Measurements from ENCODE around the gene PM20D2.

PM20D2 gene

DNA sequence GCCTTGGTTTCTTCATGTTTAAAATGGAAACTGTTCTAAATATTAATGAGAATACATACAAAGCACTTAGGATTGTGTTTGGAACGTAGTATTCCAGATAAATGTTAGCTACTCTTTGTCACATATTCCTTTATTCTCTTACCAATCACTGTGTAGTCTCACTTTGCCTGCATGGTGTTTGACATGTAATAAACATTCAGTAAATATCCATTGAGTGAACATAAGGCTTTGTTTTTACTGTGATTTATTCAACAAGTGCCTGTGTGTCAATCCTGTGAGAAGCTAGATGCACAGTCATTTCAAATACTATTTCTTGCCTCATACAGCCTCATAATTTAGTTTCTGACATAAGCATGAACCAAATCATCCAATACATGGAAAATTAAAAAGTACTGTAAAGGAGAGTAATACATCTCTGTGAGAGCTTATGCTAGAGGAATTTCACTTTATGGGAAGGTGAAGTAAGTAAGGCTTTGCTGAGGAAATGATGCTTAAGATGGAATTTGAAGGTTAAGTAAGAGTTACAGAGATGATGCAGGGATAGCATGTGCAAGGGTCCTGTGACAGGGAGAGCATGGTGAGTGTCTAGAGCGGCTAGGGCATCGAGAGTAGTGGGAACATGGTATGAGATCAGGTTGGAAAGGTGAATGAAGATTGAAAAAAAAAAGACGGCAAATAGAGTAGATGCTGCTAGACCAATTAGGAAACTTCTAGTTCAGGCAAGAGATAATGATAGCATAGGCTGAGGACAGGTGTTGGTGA, 14.7 kb downstream of the PM20D2 start:
- no peak for TF ChIP-seq GLI4 (tag by site-specific recombination; IDR thresholded peaks at IDR 0.05)
- peak; percentile 16; the same call in 1 of the 2 replicates for TF ChIP-seq PRDM1 (tag by site-specific recombination; IDR thresholded peaks at IDR 0.05)
- no peak for TF ChIP-seq ZNF174 (tag by site-specific recombination; IDR thresholded peaks at IDR 0.05)
- TF ChIP-seq GFI1B (tag by site-specific recombination; IDR thresholded peaks at IDR 0.05) = no peak
- TF ChIP-seq SCRT2 (tag by site-specific recombination; IDR thresholded peaks at IDR 0.05) = peak; percentile 45; the same call in 1 of the 2 replicates
- TF ChIP-seq, protein P1, sequence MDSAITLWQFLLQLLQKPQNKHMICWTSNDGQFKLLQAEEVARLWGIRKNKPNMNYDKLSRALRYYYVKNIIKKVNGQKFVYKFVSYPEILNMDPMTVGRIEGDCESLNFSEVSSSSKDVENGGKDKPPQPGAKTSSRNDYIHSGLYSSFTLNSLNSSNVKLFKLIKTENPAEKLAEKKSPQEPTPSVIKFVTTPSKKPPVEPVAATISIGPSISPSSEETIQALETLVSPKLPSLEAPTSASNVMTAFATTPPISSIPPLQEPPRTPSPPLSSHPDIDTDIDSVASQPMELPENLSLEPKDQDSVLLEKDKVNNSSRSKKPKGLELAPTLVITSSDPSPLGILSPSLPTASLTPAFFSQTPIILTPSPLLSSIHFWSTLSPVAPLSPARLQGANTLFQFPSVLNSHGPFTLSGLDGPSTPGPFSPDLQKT (IDR thresholded peaks at IDR 0.05; ENCODE audit: borderline replicate concordance, low read depth, low read length) = no peak
- TF ChIP-seq ZNF623 (tag by site-specific recombination; IDR thresholded peaks at IDR 0.05) = peak; percentile 98
- no peak for TF ChIP-seq SALL2 (tag by site-specific recombination; IDR thresholded peaks at IDR 0.05; ENCODE audit: borderline replicate concordance)
- no peak for TF ChIP-seq OVOL3 (tag by site-specific recombination; IDR thresholded peaks at IDR 0.05)
- no peak for TF ChIP-seq ZNF529 (tag by site-specific recombination; IDR thresholded peaks at IDR 0.05; ENCODE audit: insufficient replicate concordance)
- TF ChIP-seq ZNF10 (tag by site-specific recombination; IDR thresholded peaks at IDR 0.05) = no peak
- no peak for TF ChIP-seq ZNF335 (tag by site-specific recombination; conservative IDR thresholded peaks at IDR 0.05)
- TF ChIP-seq ZFHX2 (tag by site-specific recombination; conservative IDR thresholded peaks at IDR 0.05) = no peak
- Histone ChIP-seq H3K36me3 (ENCODE audit: control insufficient read depth in 2 of 2, insufficient read depth in 1 of 2, low read length in 2 of 2) (peaks cover 72 to 76% of the 10 kb centered on the region in 2 experiments), H3K9me3 (ENCODE audit: control insufficient read depth, insufficient read depth, low read depth, low read length) (no peaks in the 10 kb centered on the region), H3K27ac (ENCODE audit: extremely low read depth, low read depth, low read length) (no peak overlapping the region), H3K4me3 (ENCODE audit: low read depth, low read length) (no peak overlapping the region), H3K4me1 (ENCODE audit: control insufficient read depth, insufficient read depth, low read length) (no peaks in the 10 kb centered on the region)
- POLR2A ChIA-PET = interaction anchor here (1.9 kb wide), 1 partner anchor 80 kb away, joined by 4 read pairs; the partner anchor contains the start of gene PNRC1
- CTCF ChIA-PET = interaction anchor here (0.6 to 2.3 kb wide), 3 partner anchors 37 to 1135 kb away, joined by 3 to 10 read pairs (median 3); no protein-coding TSS in a partner anchor

DNA sequence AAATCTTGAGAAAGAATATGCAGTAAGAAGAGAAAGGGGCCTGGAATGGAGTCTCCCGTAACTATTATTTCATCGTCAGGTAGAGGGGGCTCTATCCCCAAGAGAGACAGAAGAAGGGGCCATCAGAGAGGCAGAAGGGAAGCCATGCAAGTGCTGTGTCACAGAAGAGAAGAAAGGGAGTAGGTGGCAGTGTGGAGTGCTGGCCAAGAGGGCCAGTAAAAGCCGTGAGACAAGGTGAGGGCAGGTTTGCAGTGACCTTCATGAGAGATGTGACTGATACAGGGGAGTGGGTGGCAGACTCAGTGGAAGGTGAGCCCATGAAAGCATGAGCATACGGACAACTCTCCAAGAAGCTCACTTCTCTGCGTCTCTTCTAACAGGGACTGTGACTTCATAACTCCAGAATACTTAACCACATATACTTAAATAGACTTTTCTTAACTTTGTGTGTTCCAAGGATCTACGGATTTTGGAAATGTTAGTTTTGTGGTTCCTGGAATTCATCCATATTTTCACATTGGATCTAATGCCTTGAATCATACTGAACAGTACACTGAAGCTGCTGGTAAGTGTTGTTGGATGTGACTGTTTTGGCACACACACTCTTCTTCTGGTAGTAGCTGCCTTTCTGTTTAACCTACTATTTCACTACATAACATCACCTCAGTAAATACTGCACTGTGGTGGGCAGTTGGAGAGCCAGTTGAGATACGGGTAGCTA, 15.6 kb downstream of the PM20D2 start:
- H3K36me3 ChIP-seq (ENCODE audit: control insufficient read depth in 2 of 2, insufficient read depth in 1 of 2, low read length in 2 of 2) = peaks cover 69 to 80% of the 10 kb centered on the region in 2 experiments

DNA sequence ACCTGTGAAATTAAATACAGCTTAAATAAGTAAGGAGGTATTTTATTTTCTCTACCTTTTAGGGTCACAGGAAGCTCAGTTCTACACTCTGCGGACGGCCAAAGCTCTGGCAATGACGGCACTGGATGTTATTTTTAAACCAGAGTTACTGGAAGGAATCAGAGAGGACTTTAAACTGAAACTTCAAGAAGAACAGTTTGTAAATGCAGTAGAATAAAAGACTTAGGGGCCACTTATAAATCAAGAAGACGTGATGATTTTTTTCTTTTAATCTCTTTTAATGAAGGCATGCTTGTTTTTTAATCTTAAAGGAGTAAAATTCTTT, 16.2 kb downstream of the PM20D2 start:
- Histone ChIP-seq H3K27ac (ENCODE audit: extremely low read depth, low read depth, low read length) (no peak overlapping the region), H3K4me3 (ENCODE audit: low read depth, low read length) (no peak overlapping the region), H3K36me3 (ENCODE audit: control insufficient read depth in 2 of 2, insufficient read depth in 1 of 2, low read length in 2 of 2) (peaks cover 67 to 78% of the 10 kb centered on the region in 2 experiments), H3K4me1 (ENCODE audit: control insufficient read depth, insufficient read depth, low read length) (no peaks in the 10 kb centered on the region), H3K9me3 (ENCODE audit: control insufficient read depth, insufficient read depth, low read depth, low read length) (no peaks in the 10 kb centered on the region)
- CTCF ChIA-PET = interaction anchor here (0.9 to 1.5 kb wide), 3 partner anchors 9 to 19 kb away, joined by 3 to 4 read pairs (median 4); no protein-coding TSS in a partner anchor
- POLR2A ChIA-PET = interaction anchor here (0.7 kb wide), 1 partner anchor 82 kb away, joined by 3 read pairs; the partner anchor contains the start of gene PNRC1
- no peak for TF ChIP-seq ZNF658 (tag by site-specific recombination; IDR thresholded peaks at IDR 0.05)
- TF ChIP-seq ZNF785 (tag by site-specific recombination; IDR thresholded peaks at IDR 0.05) = no peak
- no peak for TF ChIP-seq ZNF624 (tag by site-specific recombination; IDR thresholded peaks at IDR 0.05)
- no peak for TF ChIP-seq ZNF121 (tag by site-specific recombination; IDR thresholded peaks at IDR 0.05)
- TF ChIP-seq, protein P2, sequence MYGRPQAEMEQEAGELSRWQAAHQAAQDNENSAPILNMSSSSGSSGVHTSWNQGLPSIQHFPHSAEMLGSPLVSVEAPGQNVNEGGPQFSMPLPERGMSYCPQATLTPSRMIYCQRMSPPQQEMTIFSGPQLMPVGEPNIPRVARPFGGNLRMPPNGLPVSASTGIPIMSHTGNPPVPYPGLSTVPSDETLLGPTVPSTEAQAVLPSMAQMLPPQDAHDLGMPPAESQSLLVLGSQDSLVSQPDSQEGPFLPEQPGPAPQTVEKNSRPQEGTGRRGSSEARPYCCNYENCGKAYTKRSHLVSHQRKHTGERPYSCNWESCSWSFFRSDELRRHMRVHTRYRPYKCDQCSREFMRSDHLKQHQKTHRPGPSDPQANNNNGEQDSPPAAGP (tag by site-specific recombination; IDR thresholded peaks at IDR 0.05) = no peak
- TF ChIP-seq ZNF501 (tag by site-specific recombination; IDR thresholded peaks at IDR 0.05) = no peak
- TF ChIP-seq ZNF530 (tag by site-specific recombination; IDR thresholded peaks at IDR 0.05; ENCODE audit: low read depth) = no peak
- no peak for TF ChIP-seq SALL2 (tag by site-specific recombination; IDR thresholded peaks at IDR 0.05; ENCODE audit: borderline replicate concordance)
- TF ChIP-seq BCL11A (tag by site-specific recombination; IDR thresholded peaks at IDR 0.05; ENCODE audit: low read depth) = no peak
- TF ChIP-seq KLF9 (tag by site-specific recombination; IDR thresholded peaks at IDR 0.05; ENCODE audit: low read depth) = no peak
- no peak for TF ChIP-seq ZNF19 (tag by site-specific recombination; IDR thresholded peaks at IDR 0.05; ENCODE audit: low read depth)

More for the DNA sequence above, 15.6 kb downstream of the PM20D2 start:
- H3K4me1 ChIP-seq (ENCODE audit: control insufficient read depth, insufficient read depth, low read length) = no peaks in the 10 kb centered on the region
- no peak for TF ChIP-seq ZNF2 (tag by site-specific recombination; IDR thresholded peaks at IDR 0.05)
- TF ChIP-seq, protein P3, sequence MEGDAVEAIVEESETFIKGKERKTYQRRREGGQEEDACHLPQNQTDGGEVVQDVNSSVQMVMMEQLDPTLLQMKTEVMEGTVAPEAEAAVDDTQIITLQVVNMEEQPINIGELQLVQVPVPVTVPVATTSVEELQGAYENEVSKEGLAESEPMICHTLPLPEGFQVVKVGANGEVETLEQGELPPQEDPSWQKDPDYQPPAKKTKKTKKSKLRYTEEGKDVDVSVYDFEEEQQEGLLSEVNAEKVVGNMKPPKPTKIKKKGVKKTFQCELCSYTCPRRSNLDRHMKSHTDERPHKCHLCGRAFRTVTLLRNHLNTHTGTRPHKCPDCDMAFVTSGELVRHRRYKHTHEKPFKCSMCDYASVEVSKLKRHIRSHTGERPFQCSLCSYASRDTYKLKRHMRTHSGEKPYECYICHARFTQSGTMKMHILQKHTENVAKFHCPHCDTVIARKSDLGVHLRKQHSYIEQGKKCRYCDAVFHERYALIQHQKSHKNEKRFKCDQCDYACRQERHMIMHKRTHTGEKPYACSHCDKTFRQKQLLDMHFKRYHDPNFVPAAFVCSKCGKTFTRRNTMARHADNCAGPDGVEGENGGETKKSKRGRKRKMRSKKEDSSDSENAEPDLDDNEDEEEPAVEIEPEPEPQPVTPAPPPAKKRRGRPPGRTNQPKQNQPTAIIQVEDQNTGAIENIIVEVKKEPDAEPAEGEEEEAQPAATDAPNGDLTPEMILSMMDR (tag by site-specific recombination; IDR thresholded peaks at IDR 0.05) = peak; percentile 55
- peak; percentile 57; the same call in 1 of the 2 replicates for TF ChIP-seq ZNF664 (tag by site-specific recombination; IDR thresholded peaks at IDR 0.05)
- H3K4me3 ChIP-seq (ENCODE audit: low read depth, low read length) = no peak overlapping the region
- H3K9me3 ChIP-seq (ENCODE audit: control insufficient read depth, insufficient read depth, low read depth, low read length) = no peaks in the 10 kb centered on the region
- no peak overlapping the region for H3K27ac ChIP-seq (ENCODE audit: extremely low read depth, low read depth, low read length)
- ChIA-PET POLR2A (interaction anchor here (0.7 kb wide), 1 partner anchor 81 kb away, joined by 3 read pairs; the partner anchor contains the start of gene PNRC1), CTCF (interaction anchor here (0.9 to 1.5 kb wide), 3 partner anchors 9 to 18 kb away, joined by 3 to 4 read pairs (median 4); no protein-coding TSS in a partner anchor)
